Measurements from ENCODE around the gene PERM1. TPM values are rescaled to one million over a fixed set of nuclear protein-coding genes. Genes with fewer than 3 reads are reported as not detected.
A peak's percentile ranks its signal among the peaks of the same experiment; 100 is the strongest.
"Not testable (repeated sequence)": the region's sequence is repeated elsewhere in the genome, so short reads cannot be mapped to it uniquely, and the experiment has no call there.

The PERM1 gene
- 0.47 TPM for total RNA-seq

- no peak for DNase-seq
These were observed at the start of gene PERM1 for GRCh38 chr1:981955-982558. TSS of gene PERM1 (minus strand) at chr1:982093. CDS start at chr1:981029, 1,064 bp downstream.

DNA sequence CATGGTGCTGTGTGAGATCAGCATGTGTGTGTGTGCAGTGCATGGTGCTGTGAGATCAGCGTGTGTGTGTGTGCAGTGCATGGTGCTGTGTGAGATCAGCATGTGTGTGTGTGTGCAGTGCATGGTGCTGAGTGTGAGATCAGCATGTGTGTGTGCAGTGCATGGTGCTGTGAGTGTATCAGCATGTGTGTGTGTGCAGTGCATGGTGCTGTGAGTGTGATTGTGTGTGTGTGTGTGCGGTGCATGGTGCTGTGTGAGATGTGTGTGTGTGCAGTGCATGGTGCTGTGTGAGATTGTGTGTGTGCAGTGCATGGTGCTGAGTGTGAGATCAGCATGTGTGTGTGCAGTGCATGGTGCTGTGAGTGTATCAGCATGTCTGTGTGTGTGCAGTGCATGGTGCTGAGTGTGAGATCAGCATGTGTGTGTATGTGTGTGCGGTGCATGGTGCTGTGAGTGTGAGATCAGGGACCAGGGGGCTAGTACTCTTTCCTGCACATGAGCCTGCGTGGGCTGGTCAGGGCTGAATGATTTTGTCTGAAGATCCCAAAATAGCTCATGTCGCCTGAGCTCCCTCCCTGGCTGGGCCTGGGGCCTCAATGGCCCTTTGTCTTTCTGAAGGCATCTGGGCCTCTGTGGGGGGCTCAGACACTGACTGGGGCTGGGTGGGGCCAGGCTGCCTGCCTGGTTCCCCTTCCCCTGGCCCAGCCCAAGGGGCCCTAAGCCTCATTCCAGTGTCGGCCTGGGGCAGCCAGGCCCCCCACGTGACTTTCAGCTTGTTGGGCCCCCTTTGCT lies 49.2 kb upstream of the PERM1 start:
- not testable (repeated sequence) for DNase-seq

GRCh38 chr1:1027791-1028190 lies 45.9 kb upstream of the PERM1 start:
- no peak for DNase-seq

- no peak for DNase-seq
These were observed 44.9 kb upstream of the PERM1 start for GRCh38 chr1:1026599-1027413.

GRCh38 chr1:1025730-1026129 lies 43.8 kb upstream of the PERM1 start:
- no peak for DNase-seq

GRCh38 chr1:1024771-1025699 lies 43.1 kb upstream of the PERM1 start:
- DNase-seq = no peak

DNA sequence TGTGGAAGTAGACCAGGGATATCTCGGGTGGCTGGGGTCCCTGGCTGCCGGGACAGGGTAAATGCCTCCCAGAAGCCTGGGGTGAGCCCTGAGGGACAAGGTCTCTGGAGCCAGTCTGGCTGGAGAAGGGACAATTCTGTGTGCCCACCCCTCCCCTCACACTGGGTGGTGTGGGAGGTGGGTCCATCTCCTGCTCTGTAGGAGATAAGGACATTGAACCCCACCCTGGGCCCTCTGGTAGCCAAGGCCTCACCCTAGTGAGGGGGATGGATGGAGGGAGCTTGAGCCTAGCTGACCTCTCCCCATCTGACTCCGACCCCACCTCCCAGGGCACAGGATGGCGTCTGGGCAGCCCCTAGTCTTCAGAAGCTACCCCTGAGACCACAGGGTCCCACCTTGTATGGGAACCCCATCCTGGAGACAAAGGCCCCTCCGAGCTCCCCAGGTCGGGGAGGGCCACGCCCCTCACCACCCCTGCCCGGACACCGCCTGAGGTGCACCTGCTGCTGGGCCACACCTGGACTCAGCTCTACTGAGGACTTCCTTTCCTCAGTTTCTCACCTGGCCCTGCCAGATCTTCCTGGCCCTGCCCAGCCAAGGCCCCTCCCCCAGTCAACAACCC lies 42.4 kb upstream of the PERM1 start:
- no peak for DNase-seq

DNA sequence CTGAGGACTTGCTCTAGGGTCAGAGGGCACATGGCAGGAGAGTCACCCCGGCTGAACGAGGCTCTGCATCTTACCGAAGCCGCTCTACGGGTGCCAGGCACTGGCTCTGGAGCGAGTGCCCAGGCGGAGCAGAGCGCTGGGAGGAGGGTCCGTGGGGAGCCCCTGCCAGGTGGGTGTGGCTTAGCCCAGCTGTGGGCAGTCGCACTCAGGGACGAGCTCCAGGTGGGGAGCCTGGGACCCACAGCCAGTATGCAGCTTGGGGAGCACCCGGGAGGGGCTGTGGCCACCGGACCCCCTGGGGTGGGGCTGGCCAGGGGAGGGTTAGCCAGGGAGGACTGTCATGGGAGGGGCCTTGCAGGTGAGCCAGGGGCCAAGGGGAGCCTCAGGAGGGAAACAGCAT lies 41.8 kb upstream of the PERM1 start:
- no peak for DNase-seq

DNA sequence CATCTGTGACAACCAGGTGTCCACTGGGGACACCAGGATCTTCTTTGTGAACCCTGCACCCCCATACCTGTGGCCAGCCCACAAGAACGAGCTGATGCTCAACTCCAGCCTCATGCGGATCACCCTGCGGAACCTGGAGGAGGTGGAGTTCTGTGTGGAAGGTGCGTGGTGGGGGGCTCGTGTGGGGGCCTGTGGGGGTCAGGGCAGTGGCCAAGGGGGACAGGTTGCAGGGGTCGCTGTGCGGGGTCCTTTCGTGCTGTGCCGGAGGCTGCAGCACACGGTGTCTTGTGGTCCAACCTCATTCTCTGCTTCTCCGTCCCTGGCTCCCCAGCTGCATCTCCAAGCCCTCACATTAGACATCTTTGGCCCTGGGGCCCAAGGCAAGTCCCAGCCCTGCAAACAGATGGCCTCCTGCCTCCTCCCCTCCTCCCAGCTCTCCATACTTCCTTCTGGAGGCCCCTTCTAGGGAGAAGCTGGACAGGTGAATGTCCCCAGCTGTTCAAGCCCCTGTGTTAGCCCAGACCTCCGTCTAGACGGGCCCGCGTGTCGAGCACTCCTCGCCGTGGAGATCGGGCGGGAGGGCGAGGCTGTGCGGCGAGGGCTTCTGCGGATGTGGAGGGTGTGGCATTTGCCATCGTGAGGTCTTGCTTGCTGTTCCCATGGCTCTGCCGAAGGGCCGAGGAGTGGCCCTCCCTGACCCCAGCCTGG lies 40.6 kb upstream of the PERM1 start:
- DNase-seq = no peak

- no peak for DNase-seq
These were observed 40.0 kb upstream of the PERM1 start for GRCh38 chr1:1021920-1022259.

DNA sequence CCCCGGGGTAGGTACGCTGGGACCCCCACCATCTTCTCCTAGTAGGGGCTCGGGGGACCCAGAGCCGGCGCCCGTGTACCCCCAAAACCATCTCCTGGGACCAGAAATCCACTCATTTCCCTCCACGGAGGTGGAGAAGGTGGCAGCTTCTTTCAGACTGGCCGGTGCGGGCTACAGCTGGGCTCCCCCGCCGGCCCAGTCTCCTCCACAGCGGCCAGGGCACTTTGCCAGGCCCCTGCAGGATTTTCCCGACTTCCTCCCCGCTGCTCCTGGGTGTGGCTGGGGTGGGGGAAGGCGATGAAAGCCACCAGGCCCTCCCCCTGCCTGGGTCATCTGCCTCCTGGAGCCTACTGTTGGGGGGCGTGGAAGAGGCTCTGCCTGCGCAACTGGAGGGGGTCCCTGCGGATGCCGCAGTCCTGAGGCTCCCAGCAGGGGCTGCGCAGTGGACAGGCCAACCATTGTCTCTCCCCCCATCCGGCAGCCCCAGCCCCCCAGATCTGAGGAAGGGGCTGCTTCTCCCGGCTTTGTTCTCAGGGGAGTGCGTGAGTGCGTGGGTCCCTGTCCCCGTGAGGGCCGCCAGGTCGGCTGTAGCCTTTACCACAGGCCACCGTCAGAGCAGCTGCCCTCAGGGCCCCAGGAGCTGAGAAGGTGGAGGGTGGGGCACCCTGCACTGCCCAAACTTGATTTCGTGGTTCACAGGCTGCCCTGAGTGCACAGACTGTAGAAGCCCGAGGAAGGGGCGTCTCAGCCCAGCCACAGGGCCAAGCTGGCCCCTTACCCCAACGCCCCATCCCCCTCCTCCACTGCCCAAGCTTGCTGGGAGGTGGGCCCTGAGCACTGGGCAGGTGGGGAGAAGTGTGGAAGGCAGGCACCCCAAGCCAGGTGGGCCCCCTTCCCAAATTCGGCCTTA lies 39.4 kb upstream of the PERM1 start:
- DNase-seq = no peak

- DNase-seq = no peak
These were observed 38.6 kb upstream of the PERM1 start for GRCh38 chr1:1020415-1021009.

DNA sequence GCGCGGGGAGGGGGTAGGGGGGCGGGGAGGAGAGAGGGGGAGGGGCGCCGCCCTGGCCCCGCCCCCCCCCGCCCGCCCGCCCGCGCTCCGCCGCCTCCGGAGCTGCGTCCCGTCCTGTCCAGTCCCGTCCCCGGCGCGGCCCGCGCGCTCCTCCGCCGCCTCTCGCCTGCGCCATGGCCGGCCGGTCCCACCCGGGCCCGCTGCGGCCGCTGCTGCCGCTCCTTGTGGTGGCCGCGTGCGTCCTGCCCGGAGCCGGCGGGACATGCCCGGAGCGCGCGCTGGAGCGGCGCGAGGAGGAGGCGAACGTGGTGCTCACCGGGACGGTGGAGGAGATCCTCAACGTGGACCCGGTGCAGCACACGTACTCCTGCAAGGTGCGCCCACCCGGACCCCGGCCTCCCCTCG lies 38.1 kb upstream of the PERM1 start, which contains the start of gene AGRN:
TSS of gene AGRN (plus strand) at position 121 of the 405 bp plus-strand sequence. CDS start at position 174, 53 bp downstream.
- no peak for DNase-seq

DNA sequence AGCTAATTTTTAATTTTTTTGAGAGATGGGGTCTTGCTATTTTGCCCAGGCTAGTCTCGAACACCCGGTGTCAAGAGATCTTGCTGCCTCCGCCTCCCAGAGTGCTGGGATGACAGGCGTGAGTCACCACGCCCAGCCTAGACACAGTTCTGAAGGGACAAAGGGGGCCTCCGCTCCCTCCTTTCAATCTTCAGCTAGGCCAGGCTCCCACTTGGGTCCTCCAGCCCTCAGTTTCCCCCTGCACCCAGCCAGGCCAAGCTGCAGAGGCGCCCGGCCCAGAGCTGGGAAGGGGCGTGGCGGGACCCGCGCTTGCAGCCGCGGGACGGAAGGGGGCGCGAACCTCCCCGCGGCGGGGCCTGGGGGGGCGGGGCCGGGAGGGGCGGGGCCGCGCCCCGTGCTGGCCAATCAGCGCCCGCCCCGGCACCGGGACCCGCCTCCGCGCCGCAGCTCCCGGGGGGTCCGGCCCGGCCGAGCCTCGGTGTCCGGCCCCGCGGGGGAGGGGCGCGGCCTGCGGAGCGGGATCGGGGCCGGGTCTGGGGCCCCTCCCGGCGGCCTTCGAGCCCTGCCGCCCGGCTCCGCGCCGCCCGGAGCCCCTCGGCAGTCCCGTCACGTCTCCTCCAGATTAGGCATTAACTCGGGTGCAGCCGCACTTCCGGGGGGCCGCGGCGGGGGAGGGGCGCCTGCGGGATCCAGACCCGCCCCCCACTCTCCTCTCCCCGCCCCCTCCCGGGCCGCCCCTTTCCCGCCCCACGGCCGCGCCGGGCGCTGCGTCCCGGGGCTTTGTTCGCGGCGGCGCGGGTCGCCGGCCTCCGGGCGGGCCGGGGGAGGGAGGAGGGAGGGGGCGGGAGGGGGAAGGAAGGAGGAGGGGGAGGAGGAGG lies 37.5 kb upstream of the PERM1 start:
- peak; percentile 85 for DNase-seq

DNA sequence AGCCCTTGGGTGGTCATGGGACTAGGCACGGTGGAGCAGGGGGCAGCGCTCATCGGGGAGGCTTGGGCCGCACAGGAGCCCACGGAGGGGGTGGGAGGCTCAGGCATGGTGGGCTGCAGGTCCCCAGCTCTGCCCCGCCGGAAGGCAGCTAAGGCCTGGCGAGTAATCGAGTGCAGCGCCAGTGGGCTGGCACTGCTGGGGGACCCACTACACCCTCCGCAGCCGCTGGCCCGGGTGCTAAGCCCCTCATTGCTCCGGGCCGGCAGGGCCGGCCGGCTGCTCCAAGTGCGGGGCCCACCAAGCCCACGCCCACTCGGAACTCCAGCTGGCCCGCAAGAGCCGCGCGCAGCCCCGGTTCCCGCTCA lies 36.4 kb upstream of the PERM1 start:
- not testable (repeated sequence) for DNase-seq

- DNase-seq = not testable (repeated sequence)
These were observed 35.8 kb upstream of the PERM1 start for GRCh38 chr1:1017397-1018320.

Data from occipital lobe (tissue), 2 donors.